Sigmoid colon (tissue), 7 donors: ENCODE results near the gene CYB5B. TPM values are rescaled to one million over a fixed set of nuclear protein-coding genes. Genes with fewer than 3 reads are reported as not detected.

ENCODE experiments used
- DNase-seq: peaks from one replicate; pipeline ENCODE4 v3.0.0-alpha.2; 2019
- H3K27ac ChIP-seq, 4 donors: fragments of 200-600 bp; sonication (generic); one replicate each; pipeline ENCODE4 v1.5.1; 2016 to 2019; ENCODE audit warnings: mild to moderate bottlenecking in 1 of 4
- H3K27me3 ChIP-seq, 3 donors: fragments of 200-600 bp; sonication (generic); one replicate each; pipeline ENCODE4 v1.5.1; 2019; ENCODE audit warnings: mild to moderate bottlenecking in 1 of 3
- H3K36me3 ChIP-seq, 4 donors: fragments of 200-600 bp; sonication (generic); one replicate each; pipeline ENCODE4 v1.5.1; 2016 to 2019
- H3K4me1 ChIP-seq, 4 donors: fragments of 200-600 bp; sonication (generic); one replicate each; pipeline ENCODE4 v1.5.1; 2017 to 2019
- H3K4me3 ChIP-seq, 4 donors: fragments of 200-600 bp; sonication (generic); one replicate each; pipeline ENCODE4 v1.5.1; 2017 to 2019; ENCODE audit warnings: mild to moderate bottlenecking in 2 of 4, moderate library complexity in 1 of 4
- H3K9me3 ChIP-seq, 4 donors: fragments of 200-600 bp in 3 of 4; sonication (generic) in 3 of 4; one replicate each; pipeline versions ENCODE4 v1.5.1 to v1.6.1; 2013 to 2019
- EP300 ChIP-seq, 4 donors: sonication (generic); formaldehyde crosslinking; IDR thresholded peaks; one replicate each; pipeline ENCODE4 v1.6.1; 2017; ENCODE audit warnings: antibody characterized with exemption in 4 of 4
- POLR2A ChIP-seq, 2 donors: fragments of 450-650 bp; IDR thresholded peaks; one replicate each; pipeline ENCODE4 v1.6.1; 2016; ENCODE audit warnings: antibody characterized with exemption in 2 of 2, mild to moderate bottlenecking in 2 of 2, moderate library complexity in 2 of 2
- POLR2AphosphoS5 ChIP-seq, 4 donors: sonication (generic); formaldehyde crosslinking; IDR thresholded peaks; one replicate each; pipeline ENCODE4 v1.6.1; 2017; ENCODE audit warnings: antibody characterized with exemption in 4 of 4
- WGBS, 2 donors: extraction: QIAGEN DNeasy Blood & Tissue Kit; methylation state at CpG; one replicate each; pipeline ENCODE4 v1.1.7; 2013; 5-methylcytosine and 5-hydroxymethylcytosine counted together
- intact Hi-C: fragments of 100-400 bp; cut with DNase I; formaldehyde crosslinking; loops from one replicate; pipeline ENCODE4 v1.15.1; 2023
- polyA plus RNA-seq, 3 donors: library from polyadenylated mRNA; stranded (reverse); fragments of 200-250 nt; gene quantifications; one replicate each; pipeline ENCODE4 v1.2.3, GENCODE V29; 2013
- total RNA-seq, 4 donors: library from RNA; depleted of rRNA; stranded (reverse); fragments of >200 nt; gene quantifications; one replicate each; pipeline ENCODE4 v1.1.0, GENCODE V29; 2016
- TF ChIP-seq, protein P1 (sequence below), 4 experiments: fragments of 450-650 bp in 3 of 4; fragments of 200-600 bp in 1 of 4; IDR thresholded peaks; one replicate each; pipeline ENCODE4 v1.5.1; 2016 to 2019; ENCODE audit warnings: antibody characterized with exemption in 4 of 4, mild to moderate bottlenecking in 3 of 4, moderate library complexity in 2 of 4
- donor health status: healthy with polysubstance abuse.
- donor health status: Bipolar disorder and iron deficiency.
- donor health status: healthy.

Gene CYB5B
- total and polyA plus RNA-seq, 7 donors, result 24.4 to 196 (median 43.8) TPM

DNA sequence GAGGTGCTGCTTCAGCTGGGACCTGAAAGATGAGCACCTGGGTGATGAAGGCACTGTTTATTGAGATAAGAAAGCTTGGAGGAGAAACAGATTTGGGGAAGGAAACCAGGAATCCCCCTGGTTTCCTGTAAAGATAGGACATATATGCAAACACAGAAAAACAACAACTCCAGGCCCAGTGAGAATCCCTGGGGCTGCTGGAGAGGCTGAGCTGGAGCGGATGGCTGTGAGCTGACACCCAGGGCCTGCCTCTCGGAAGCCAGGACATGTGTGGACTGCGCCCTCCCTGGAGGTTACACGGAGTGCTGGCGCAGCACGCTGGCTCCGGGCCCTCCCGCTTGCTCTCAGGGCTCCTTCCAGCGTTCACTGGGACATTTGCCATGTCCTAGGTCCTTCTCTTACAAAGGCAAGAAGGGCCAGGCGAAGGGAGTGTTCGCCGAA lies 57.5 kb downstream of the CYB5B start:
- intact Hi-C loops, result no loop called here
- Histone ChIP-seq H3K27ac (peak overlapping the region; percentile 63 to 80 (median 72)), H3K27me3 (no peaks in the 10 kb centered on the region), H3K4me1 (peaks cover 0 to 17% (median 4%) of the 10 kb centered on the region in 4 donors), H3K9me3 (no peaks in the 10 kb centered on the region), H3K4me3 (no peak overlapping the region), H3K36me3 (no peaks in the 10 kb centered on the region)
- 74 to 83% methylated on average over 12 of the region's 12 CpGs for WGBS, 2 donors
- DNase-seq, result peak; percentile 92
- TF ChIP-seq POLR2A (IDR thresholded peaks at IDR 0.05), result no peak
- TF ChIP-seq, protein P1, sequence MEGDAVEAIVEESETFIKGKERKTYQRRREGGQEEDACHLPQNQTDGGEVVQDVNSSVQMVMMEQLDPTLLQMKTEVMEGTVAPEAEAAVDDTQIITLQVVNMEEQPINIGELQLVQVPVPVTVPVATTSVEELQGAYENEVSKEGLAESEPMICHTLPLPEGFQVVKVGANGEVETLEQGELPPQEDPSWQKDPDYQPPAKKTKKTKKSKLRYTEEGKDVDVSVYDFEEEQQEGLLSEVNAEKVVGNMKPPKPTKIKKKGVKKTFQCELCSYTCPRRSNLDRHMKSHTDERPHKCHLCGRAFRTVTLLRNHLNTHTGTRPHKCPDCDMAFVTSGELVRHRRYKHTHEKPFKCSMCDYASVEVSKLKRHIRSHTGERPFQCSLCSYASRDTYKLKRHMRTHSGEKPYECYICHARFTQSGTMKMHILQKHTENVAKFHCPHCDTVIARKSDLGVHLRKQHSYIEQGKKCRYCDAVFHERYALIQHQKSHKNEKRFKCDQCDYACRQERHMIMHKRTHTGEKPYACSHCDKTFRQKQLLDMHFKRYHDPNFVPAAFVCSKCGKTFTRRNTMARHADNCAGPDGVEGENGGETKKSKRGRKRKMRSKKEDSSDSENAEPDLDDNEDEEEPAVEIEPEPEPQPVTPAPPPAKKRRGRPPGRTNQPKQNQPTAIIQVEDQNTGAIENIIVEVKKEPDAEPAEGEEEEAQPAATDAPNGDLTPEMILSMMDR (IDR thresholded peaks at IDR 0.05), result no peak
- TF ChIP-seq POLR2AphosphoS5 (IDR thresholded peaks at IDR 0.05), result peak in 3 of 4 donors; percentile 27 to 59 (median 39)

DNA sequence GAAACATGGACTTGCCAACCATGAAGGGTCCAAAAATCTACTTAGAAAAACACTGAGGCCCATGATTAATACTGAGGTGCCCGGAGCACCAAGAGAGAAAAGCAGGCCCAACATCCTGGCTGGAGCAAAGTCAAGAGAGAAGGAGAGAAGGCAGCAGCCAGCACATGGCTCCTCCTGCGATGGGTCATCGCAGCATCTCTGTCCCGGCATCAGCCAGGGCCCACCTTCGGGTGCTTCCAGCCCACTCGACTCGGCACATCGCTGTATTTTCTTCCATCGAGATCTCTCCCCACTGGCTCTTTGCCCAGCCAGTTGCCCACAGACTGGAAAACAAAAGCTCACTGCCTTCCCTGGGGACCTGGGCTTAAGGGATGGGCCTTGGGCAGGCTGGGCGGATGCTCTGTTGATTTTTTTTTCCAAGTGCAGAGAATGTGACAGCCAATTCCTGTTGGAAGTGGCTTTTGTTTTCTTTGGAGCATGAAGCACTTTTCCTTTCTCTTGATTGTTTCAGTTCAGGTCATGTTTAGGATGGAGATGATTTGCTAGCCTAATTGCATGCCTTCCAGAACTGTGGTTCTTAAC lies 58.1 kb downstream of the CYB5B start:
- Histone ChIP-seq H3K36me3 (no peaks in the 10 kb centered on the region), H3K27ac (peak overlapping the region; percentile 63 to 80 (median 72)), H3K9me3 (no peaks in the 10 kb centered on the region), H3K4me1 (peaks cover 0 to 13% (median 4%) of the 10 kb centered on the region in 4 donors), H3K27me3 (no peaks in the 10 kb centered on the region), H3K4me3 (peak overlapping the region in 1 of 4 donors; percentile 2)
- 82 to 92% methylated on average over 10 of the region's 10 CpGs for WGBS, 2 donors
- peak; percentile 74 for DNase-seq
- intact Hi-C loops, result no loop called here
- TF ChIP-seq POLR2AphosphoS5 (IDR thresholded peaks at IDR 0.05), result peak in 1 of 4 donors; percentile 11
- TF ChIP-seq, protein P1 (IDR thresholded peaks at IDR 0.05), result no peak

DNA sequence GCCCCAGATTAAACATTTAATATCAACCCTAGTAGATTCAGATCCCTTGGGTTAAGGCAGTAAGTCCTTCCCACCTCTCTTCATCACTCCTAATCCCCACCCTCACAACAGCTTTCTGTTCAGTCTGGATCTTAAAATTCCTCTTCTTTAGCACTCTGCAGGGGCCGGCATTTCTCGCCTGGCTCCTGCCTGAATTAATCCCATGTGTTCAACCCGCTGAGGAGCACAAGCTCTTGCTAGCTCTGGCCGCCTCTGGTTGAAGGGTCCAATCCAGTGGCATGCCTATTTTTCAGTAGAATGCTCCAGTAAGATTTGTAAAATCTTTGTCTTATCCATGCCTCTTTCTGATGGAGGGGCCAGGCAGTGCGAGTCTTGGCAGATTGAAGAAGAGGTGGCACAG lies 59.2 kb downstream of the CYB5B start:
- Histone ChIP-seq H3K27ac (no peak overlapping the region), H3K4me1 (peaks cover 0 to 13% (median 4%) of the 10 kb centered on the region in 4 donors), H3K36me3 (no peaks in the 10 kb centered on the region), H3K27me3 (no peaks in the 10 kb centered on the region), H3K4me3 (no peak overlapping the region), H3K9me3 (no peaks in the 10 kb centered on the region)
- peak; percentile 27 for DNase-seq
- TF ChIP-seq POLR2AphosphoS5 (IDR thresholded peaks at IDR 0.05), result no peak
- no peak for TF ChIP-seq POLR2A (IDR thresholded peaks at IDR 0.05)
- no peak for TF ChIP-seq EP300 (IDR thresholded peaks at IDR 0.05)
- TF ChIP-seq, protein P1 (IDR thresholded peaks at IDR 0.05), result no peak
- WGBS, 2 donors, result 92 to 96% methylated on average over 5 of the region's 5 CpGs
- intact Hi-C loops, result no loop called here

DNA sequence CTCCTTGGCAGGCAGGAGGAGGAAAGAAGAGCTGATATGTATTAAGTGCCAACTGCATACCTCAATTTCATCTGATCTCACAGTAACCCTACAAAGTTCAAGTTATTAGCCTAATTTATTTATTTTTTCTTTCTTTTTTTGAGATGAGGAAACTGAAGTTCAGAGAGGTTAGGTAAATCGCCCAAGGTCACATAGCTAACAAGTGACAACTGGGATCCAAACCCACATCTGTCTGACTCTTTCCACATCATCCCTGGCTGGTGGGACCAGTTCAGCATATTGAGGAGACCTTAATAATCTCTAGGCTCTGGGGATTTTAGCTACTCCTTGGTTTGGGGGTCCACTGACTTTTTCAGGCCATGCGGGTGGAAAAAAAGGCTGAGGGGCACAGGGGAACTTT lies 60.9 kb downstream of the CYB5B start:
- 94 to 95% methylated on average over 2 of the region's 2 CpGs for WGBS, 2 donors
- intact Hi-C loops, result no loop called here
- Histone ChIP-seq H3K4me3 (no peak overlapping the region), H3K27me3 (no peaks in the 10 kb centered on the region), H3K9me3 (no peaks in the 10 kb centered on the region), H3K36me3 (no peaks in the 10 kb centered on the region), H3K27ac (no peak overlapping the region), H3K4me1 (peaks cover 0 to 13% (median 4%) of the 10 kb centered on the region in 4 donors)
- TF ChIP-seq POLR2A (IDR thresholded peaks at IDR 0.05) (no peak), POLR2AphosphoS5 (IDR thresholded peaks at IDR 0.05) (no peak), EP300 (IDR thresholded peaks at IDR 0.05) (no peak)
- TF ChIP-seq, protein P1 (IDR thresholded peaks at IDR 0.05), result no peak
- peak; percentile 8 for DNase-seq

DNA sequence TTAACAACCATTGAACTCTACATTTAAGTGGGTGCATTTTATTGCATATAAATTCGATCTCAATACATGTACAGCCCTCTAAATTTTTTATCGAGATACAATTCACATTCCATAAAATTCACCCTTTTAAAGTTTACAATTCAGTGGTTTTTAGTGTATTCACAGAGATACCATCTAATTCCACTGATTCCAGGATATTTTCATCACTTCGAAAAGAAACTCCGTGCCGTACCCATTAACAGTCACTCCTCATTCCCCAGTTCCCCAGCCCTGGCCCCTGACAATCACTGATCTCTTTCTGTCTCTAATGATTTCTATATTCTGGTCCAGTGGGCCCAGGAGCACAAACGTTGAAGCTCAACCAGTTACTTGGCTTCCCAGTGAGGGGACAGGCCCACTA lies 61.4 kb downstream of the CYB5B start:
- Histone ChIP-seq H3K9me3 (no peaks in the 10 kb centered on the region), H3K4me3 (no peak overlapping the region), H3K36me3 (no peaks in the 10 kb centered on the region), H3K27me3 (no peaks in the 10 kb centered on the region), H3K27ac (no peak overlapping the region), H3K4me1 (peaks cover 0 to 13% (median 4%) of the 10 kb centered on the region in 4 donors)
- peak; percentile 28 for DNase-seq
- intact Hi-C loops, result no loop called here
- WGBS, 2 donors, result 92 to 95% methylated on average over 6 of the region's 6 CpGs
- TF ChIP-seq POLR2A (IDR thresholded peaks at IDR 0.05) (no peak), EP300 (IDR thresholded peaks at IDR 0.05) (no peak)
